Activated CD4-positive, CD25-positive, alpha-beta regulatory T cell treated with anti-CD3 and anti-CD28 coated beads, Interleukin-2, amount 50 U/mL, for 24 hours (primary cell): ENCODE measurements around the gene DIP2B.
"Not testable (repeated sequence)": the region's sequence is repeated elsewhere in the genome, so short reads cannot be mapped to it uniquely, and the experiment has no call there.

Experiments used
- ATAC-seq, 2 donors: fragments of 150-1000 bp; cut with Tn5 transposase; one replicate each; pipeline ENCODE4 v1.10.0; 2021; ENCODE audit warnings: mild to moderate bottlenecking in 1 of 2, moderate library complexity in 1 of 2

DIP2B gene

GRCh38 chr12:50555471-50555885 is 50.7 kb downstream of the DIP2B start:
- peak; percentile 88 to 90 for ATAC-seq

GRCh38 chr12:50556273-50556672 is 51.5 kb downstream of the DIP2B start:
- ATAC-seq: no peak

- ATAC-seq: not testable (repeated sequence)
Observed at GRCh38 chr12:50556796-50557195, 52.0 kb downstream of the DIP2B start.

GRCh38 chr12:50557421-50557820 is 52.6 kb downstream of the DIP2B start:
- ATAC-seq: no peak

- no peak for ATAC-seq
Observed at GRCh38 chr12:50558970-50559369, 54.2 kb downstream of the DIP2B start.

GRCh38 chr12:50562520-50563433 is 58.0 kb downstream of the DIP2B start:
- ATAC-seq: peak; percentile 35 to 38

GRCh38 chr12:50563434-50563787 is 58.6 kb downstream of the DIP2B start:
- ATAC-seq: no peak

GRCh38 chr12:50564237-50564947 is 59.6 kb downstream of the DIP2B start:
- ATAC-seq: no peak

- ATAC-seq: no peak
Observed at GRCh38 chr12:50564948-50565297, 60.1 kb downstream of the DIP2B start.

GRCh38 chr12:50566066-50566465 is 61.3 kb downstream of the DIP2B start:
- ATAC-seq: no peak

GRCh38 chr12:50567926-50568325 is 63.1 kb downstream of the DIP2B start:
- ATAC-seq: no peak

GRCh38 chr12:50568338-50569091 is 63.7 kb downstream of the DIP2B start:
- ATAC-seq: no peak

- ATAC-seq: no peak
Observed at GRCh38 chr12:50569321-50569720, 64.5 kb downstream of the DIP2B start.

- ATAC-seq: no peak
Observed at GRCh38 chr12:50569876-50570275, 65.1 kb downstream of the DIP2B start.

- ATAC-seq: no peak
Observed at GRCh38 chr12:50571786-50572185, 67.0 kb downstream of the DIP2B start.

GRCh38 chr12:50572287-50572686 is 67.5 kb downstream of the DIP2B start:
- ATAC-seq: no peak

- no peak for ATAC-seq
Observed at GRCh38 chr12:50572760-50573159, 68.0 kb downstream of the DIP2B start.

- ATAC-seq: no peak
Observed at GRCh38 chr12:50573271-50573670, 68.5 kb downstream of the DIP2B start.

- ATAC-seq: no peak
Observed at GRCh38 chr12:50574601-50575348, 70.0 kb downstream of the DIP2B start.

- peak; percentile 61 to 66 for ATAC-seq
Observed at GRCh38 chr12:50579757-50580267, 75.0 kb downstream of the DIP2B start.

- ATAC-seq: no peak
Observed at GRCh38 chr12:50580436-50580835, 75.7 kb downstream of the DIP2B start.
